OCI-LY7 (cell line): ENCODE results near the gene SCARB2.

ENCODE experiments used
- EZH2phosphoT487 ChIP-seq: fragments of 200-600 bp; sonication (generic); IDR thresholded peaks from 2 replicates; pipeline ENCODE4 v1.6.1; 2018; ENCODE audit warnings: low read depth, borderline replicate concordance, mild to moderate bottlenecking, mixed run types, antibody characterized with exemption, low read length, moderate library complexity, mixed read lengths
- TF ChIP-seq, protein P1 (sequence below): fragments of 200-600 bp; sonication (generic); conservative IDR thresholded peaks from 2 replicates; pipeline ENCODE4 v1.5.1; 2014; ENCODE audit warnings: mild to moderate bottlenecking, antibody characterized with exemption, low read length, moderate library complexity, mixed read lengths

GRCh38 chr4:76197031-76197743, 16.4 kb downstream of the SCARB2 start:
- TF ChIP-seq, protein P1, sequence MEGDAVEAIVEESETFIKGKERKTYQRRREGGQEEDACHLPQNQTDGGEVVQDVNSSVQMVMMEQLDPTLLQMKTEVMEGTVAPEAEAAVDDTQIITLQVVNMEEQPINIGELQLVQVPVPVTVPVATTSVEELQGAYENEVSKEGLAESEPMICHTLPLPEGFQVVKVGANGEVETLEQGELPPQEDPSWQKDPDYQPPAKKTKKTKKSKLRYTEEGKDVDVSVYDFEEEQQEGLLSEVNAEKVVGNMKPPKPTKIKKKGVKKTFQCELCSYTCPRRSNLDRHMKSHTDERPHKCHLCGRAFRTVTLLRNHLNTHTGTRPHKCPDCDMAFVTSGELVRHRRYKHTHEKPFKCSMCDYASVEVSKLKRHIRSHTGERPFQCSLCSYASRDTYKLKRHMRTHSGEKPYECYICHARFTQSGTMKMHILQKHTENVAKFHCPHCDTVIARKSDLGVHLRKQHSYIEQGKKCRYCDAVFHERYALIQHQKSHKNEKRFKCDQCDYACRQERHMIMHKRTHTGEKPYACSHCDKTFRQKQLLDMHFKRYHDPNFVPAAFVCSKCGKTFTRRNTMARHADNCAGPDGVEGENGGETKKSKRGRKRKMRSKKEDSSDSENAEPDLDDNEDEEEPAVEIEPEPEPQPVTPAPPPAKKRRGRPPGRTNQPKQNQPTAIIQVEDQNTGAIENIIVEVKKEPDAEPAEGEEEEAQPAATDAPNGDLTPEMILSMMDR = no peak
- no peak for TF ChIP-seq EZH2phosphoT487
